Suppressor macrophage treated with lipopolysaccharide for 4 hours (primary cell): Measurements from ENCODE around the gene MRTFA.

ENCODE experiments used
- DNase-seq: peaks from one replicate; pipeline ENCODE4 v3.0.0-alpha.2; 2020

The MRTFA gene

GRCh38 chr22:40378448-40378847 is 258.1 kb downstream of the MRTFA start:
- peak; percentile 31 for DNase-seq

GRCh38 chr22:40377931-40378330 is 258.6 kb downstream of the MRTFA start:
- DNase-seq, result no peak

GRCh38 chr22:40376149-40376548 is 260.4 kb downstream of the MRTFA start:
- DNase-seq, result no peak

- no peak for DNase-seq
Measured at GRCh38 chr22:40374567-40374966, 262.0 kb downstream of the MRTFA start.

- peak; percentile 39 for DNase-seq
Measured at GRCh38 chr22:40368836-40369235, 267.7 kb downstream of the MRTFA start.

- DNase-seq, result no peak
Measured at GRCh38 chr22:40368016-40368415, 268.5 kb downstream of the MRTFA start.

- DNase-seq, result no peak
Measured at GRCh38 chr22:40367342-40367741, 269.2 kb downstream of the MRTFA start.

- no peak for DNase-seq
Measured at GRCh38 chr22:40366068-40366467, 270.5 kb downstream of the MRTFA start.

- DNase-seq, result no peak
Measured at GRCh38 chr22:40364431-40364830, 272.1 kb downstream of the MRTFA start.

GRCh38 chr22:40363059-40363458 is 273.5 kb downstream of the MRTFA start:
- DNase-seq, result no peak

- DNase-seq, result no peak
Measured at GRCh38 chr22:40361100-40361499, 275.4 kb downstream of the MRTFA start.
